Lower leg skin (tissue), 4 donors: ENCODE measurements around the gene OR10A2. TPM values are rescaled to one million over a fixed set of nuclear protein-coding genes. Genes with fewer than 3 reads are reported as not detected.
"Not testable (repeated sequence)": the region's sequence is repeated elsewhere in the genome, so short reads cannot be mapped to it uniquely, and the experiment has no call there.

Experiments
- DNase-seq, 2 donors: peaks; one replicate each; pipeline ENCODE4 v3.0.0-alpha.2; 2019; ENCODE audit warnings: low spot score in 2 of 2
- H3K4me3 ChIP-seq: fragments of 200-600 bp; sonication (generic); 2 replicates; pipeline ENCODE4 v1.5.1; 2017; ENCODE audit warnings: mild to moderate bottlenecking, low read depth; ENCODE audit not compliant: poor library complexity, severe bottlenecking
- CTCF ChIP-seq, 3 donors: fragments of 450-650 bp; IDR thresholded peaks; one replicate each; pipeline ENCODE4 v1.5.1; 2016; ENCODE audit warnings: antibody characterized with exemption in 3 of 3, mild to moderate bottlenecking in 3 of 3, moderate library complexity in 2 of 3
- POLR2A ChIP-seq, 2 donors: fragments of 450-650 bp; IDR thresholded peaks; one replicate each; pipeline ENCODE4 v1.6.1; 2016 to 2017; ENCODE audit warnings: antibody characterized with exemption in 2 of 2, mild to moderate bottlenecking in 1 of 2, moderate library complexity in 1 of 2
- WGBS, 2 donors: methylation state at CpG; one replicate each; pipeline ENCODE4 v1.1.5; 2018; 5-methylcytosine and 5-hydroxymethylcytosine counted together
- intact Hi-C: fragments of 100-400 bp; cut with DNase I; formaldehyde crosslinking; loops from one replicate; pipeline ENCODE4 v1.15.0; 2023; ENCODE audit warnings: low total_unique reads
- total RNA-seq, 4 donors: library from RNA; depleted of rRNA; stranded (reverse); fragments of >200 nt; gene quantifications; one replicate each; pipeline ENCODE4 v1.1.0, GENCODE V29; 2016

The OR10A2 gene
- total RNA-seq, 4 donors from 2014 or later, result not detected

- WGBS, 2 donors, result 74 to 81% methylated on average over 1 of the region's 1 CpG
- DNase-seq, result no peak
- intact Hi-C loops, result no loop called here
- no peak overlapping the region for H3K4me3 ChIP-seq
- TF ChIP-seq POLR2A (IDR thresholded peaks at IDR 0.05), result no peak
- no peak for TF ChIP-seq CTCF (IDR thresholded peaks at IDR 0.05)
Measured at GRCh38 chr11:6864438-6864837, 1.6 kb downstream of the OR10A2 start.

GRCh38 chr11:6871278-6871677 lies 8.4 kb downstream of the OR10A2 start:
- DNase-seq, result no peak
- no peak overlapping the region for H3K4me3 ChIP-seq
- WGBS, 2 donors, result 61 to 89% methylated on average over 1 of the region's 1 CpG
- intact Hi-C loops, result no loop called here
- TF ChIP-seq CTCF (IDR thresholded peaks at IDR 0.05) (no peak), POLR2A (IDR thresholded peaks at IDR 0.05) (no peak)

- no peak overlapping the region for H3K4me3 ChIP-seq
- DNase-seq, result no peak
- WGBS, 2 donors, result 88 to 89% methylated on average over 2 of the region's 2 CpGs
- no peak for TF ChIP-seq POLR2A (IDR thresholded peaks at IDR 0.05)
- no peak for TF ChIP-seq CTCF (IDR thresholded peaks at IDR 0.05)
- intact Hi-C loops, result no loop called here
Measured at GRCh38 chr11:6875761-6876160, 12.9 kb downstream of the OR10A2 start.

- no peak for TF ChIP-seq CTCF (IDR thresholded peaks at IDR 0.05)
- TF ChIP-seq POLR2A (IDR thresholded peaks at IDR 0.05), result no peak
- no peak within 1 kb of the TSS for H3K4me3 ChIP-seq
- 85 to 86% methylated on average over 1 of the region's 1 CpG for WGBS, 2 donors
- no peak for DNase-seq
- intact Hi-C loops, result no loop called here
Measured at GRCh38 chr11:6876325-6876724, 13.5 kb downstream of the OR10A2 start, which contains the start of gene OR10A4. Gene OR10A4, plus strand, starts transcription at chr11:6876625. Its CDS starts 23 bp downstream, at chr11:6876648.

- 93 to 100% methylated on average over 3 of the region's 3 CpGs for whole genome bisulfite sequencing, 2 donors
- DNase-seq, result no peak
- no peak overlapping the region for H3K4me3 ChIP-seq
- intact Hi-C loops, result no loop called here
- TF ChIP-seq CTCF (IDR thresholded peaks at IDR 0.05) (no peak), POLR2A (IDR thresholded peaks at IDR 0.05) (no peak)
Measured at GRCh38 chr11:6876914-6877313, 14.1 kb downstream of the OR10A2 start.

- intact Hi-C loops, result no loop called here
- DNase-seq, result no peak
- no peak for TF ChIP-seq POLR2A (IDR thresholded peaks at IDR 0.05)
- TF ChIP-seq CTCF (IDR thresholded peaks at IDR 0.05), result no peak
- no peak overlapping the region for H3K4me3 ChIP-seq
Measured at GRCh38 chr11:6882751-6883150, 19.9 kb downstream of the OR10A2 start.

GRCh38 chr11:6887711-6888110 lies 24.9 kb downstream of the OR10A2 start:
- not testable (repeated sequence) for DNase-seq

More at GRCh38 chr11:6887711-6888110, 24.9 kb downstream of the OR10A2 start:
- WGBS, 2 donors, result 91 to 94% methylated on average over 5 of the region's 5 CpGs
- H3K4me3 ChIP-seq, intact Hi-C loops: not testable (repeated sequence)
